T-cell (primary cell): ENCODE data around the gene PDE6A. TPM values are rescaled to one million over a fixed set of nuclear protein-coding genes. Genes with fewer than 3 reads are reported as not detected.

ENCODE experiments used
- ATAC-seq, 4 experiments: fragments of 200-7000 bp in 3 of 4; fragments of 150-1000 bp in 1 of 4; cut with Tn5 transposase; replicated peaks in 1 of 4; 1 replicate in 3 of 4; 2 replicates in 1 of 4; pipeline ENCODE4 v1.10.0; 2021; ENCODE audit warnings: moderate library complexity in 3 of 4, mild to moderate bottlenecking in 2 of 4, moderate number of reproducible peaks in 1 of 4
- CTCF ChIA-PET, 2 donors: fragments of 300-600 bp; sonication (Branson Sonifier 250); formaldehyde crosslinking; loops; one replicate each; lab custom pipeline; 2022; ENCODE audit warnings: antibody characterized with exemption in 2 of 2; lab: Charles Lee
- POLR2A ChIA-PET, 2 donors: fragments of 300-600 bp; sonication (Branson Sonifier 250); formaldehyde crosslinking; loops; one replicate each; lab custom pipeline; 2022; ENCODE audit warnings: antibody characterized with exemption in 2 of 2; lab: Charles Lee
- DNase-seq, 35 experiments: peaks; one replicate each; pipeline versions ENCODE4 v3.0.0 to v3.0.0-alpha.2; 2013 to 2023
- H3K27ac ChIP-seq: one replicate; pipeline ENCODE4 v1.5.1; 2013; ENCODE audit warnings: low read length
- H3K27me3 ChIP-seq, 2 experiments: replicated peaks in 1 of 2; 1 replicate in 1 of 2; 2 replicates in 1 of 2; pipeline versions ENCODE4 v1.6.1 to v1.7.0; 2013; ENCODE audit warnings: low read length in 1 of 2, mixed read lengths in 1 of 2; ENCODE audit not compliant: control insufficient read depth in 2 of 2, insufficient read depth in 2 of 2; ENCODE audit errors: extremely low read depth in 1 of 2
- H3K36me3 ChIP-seq, 2 donors: 1 replicate in 1 of 2; 2 replicates in 1 of 2; pipeline versions ENCODE4 v1.6.1 to v1.7.0; 2013; ENCODE audit warnings: low read length in 1 of 2; ENCODE audit not compliant: control insufficient read depth in 2 of 2, insufficient read depth in 1 of 2; ENCODE audit errors: extremely low read depth in 1 of 2
- H3K4me1 ChIP-seq, 2 experiments: 1 replicate in 1 of 2; 2 replicates in 1 of 2; pipeline versions ENCODE4 v1.6.1 to v1.7.0; 2013; ENCODE audit warnings: low read length in 2 of 2, mixed read lengths in 1 of 2; ENCODE audit not compliant: insufficient read depth in 2 of 2, control insufficient read depth in 1 of 2; ENCODE audit errors: extremely low read depth in 1 of 2
- H3K4me3 ChIP-seq, 2 donors: 1 replicate in 1 of 2; 2 replicates in 1 of 2; pipeline versions ENCODE4 v1.5.1 to v1.7.0; 2013; ENCODE audit warnings: mild to moderate bottlenecking in 2 of 2, low read length in 1 of 2, moderate library complexity in 1 of 2; ENCODE audit not compliant: control insufficient read depth in 1 of 2; ENCODE audit errors: extremely low read depth in 1 of 2
- H3K9me3 ChIP-seq: 2 replicates; pipeline ENCODE4 v1.7.0; 2013
- H3K27ac Mint-ChIP-seq, 2 donors: one replicate each; pipeline ENCODE4 v1.8.0; 2020 to 2021; ENCODE audit warnings: mild to moderate bottlenecking in 2 of 2, mixed read lengths in 2 of 2
- H3K27me3 Mint-ChIP-seq, 2 donors: one replicate each; pipeline ENCODE4 v1.8.0; 2021 to 2022; ENCODE audit warnings: mixed read lengths in 2 of 2
- H3K36me3 Mint-ChIP-seq: one replicate; pipeline ENCODE4 v1.8.0; 2021; ENCODE audit warnings: mixed read lengths
- H3K4me1 Mint-ChIP-seq, 3 donors: one replicate each; pipeline ENCODE4 v1.8.0; 2020 to 2022; ENCODE audit warnings: mixed read lengths in 3 of 3, mild to moderate bottlenecking in 1 of 3
- H3K4me3 Mint-ChIP-seq, 3 donors: one replicate each; pipeline ENCODE4 v1.8.0; 2020 to 2022; ENCODE audit warnings: mild to moderate bottlenecking in 3 of 3, mixed read lengths in 3 of 3, moderate library complexity in 3 of 3
- H3K9me3 Mint-ChIP-seq, 3 donors: one replicate each; pipeline ENCODE4 v1.8.0; 2020 to 2022; ENCODE audit warnings: mixed read lengths in 3 of 3
- WGBS: methylation state at CpG from one replicate; pipeline ENCODE4 v1.1.5; 2013; ENCODE audit warnings: missing lambda C conversion rate; ENCODE audit not compliant: insufficient coverage; 5-methylcytosine and 5-hydroxymethylcytosine counted together
- total RNA-seq, 35 experiments: library from RNA in 6 of 35; stranded (reverse) in 6 of 35; fragments of 120-200 nt in 1 of 35; gene quantifications; one replicate each; pipeline versions ENCODE4 v1.2.1 to v1.2.4 and lab custom pipeline; 2013 to 2026

Gene PDE6A
- total RNA-seq, 5 donors from 2014 or later (not counting 1 experiment from before 2014, with no cell fraction given): not detected

- DNase-seq (no peak), ATAC-seq (no peak)
- H3K9me3 Mint-ChIP-seq: no peaks in the 10 kb centered on the region
- no peaks in the 10 kb centered on the region for H3K27me3 ChIP-seq
- peaks cover 21% of the 10 kb centered on the region for H3K36me3 Mint-ChIP-seq
- no peak overlapping the region for H3K27ac ChIP-seq
- no peak overlapping the region for H3K4me3 Mint-ChIP-seq
- no peak overlapping the region for H3K27ac Mint-ChIP-seq
- no CpG with 5 or more reads among the region's 5 CpGs for WGBS
- POLR2A ChIA-PET: no interaction called here
- H3K9me3 ChIP-seq: no peaks in the 10 kb centered on the region
- no peaks in the 10 kb centered on the region for H3K4me1 ChIP-seq
- H3K4me3 ChIP-seq: no peak overlapping the region
- H3K36me3 ChIP-seq: peaks cover 7 to 12% of the 10 kb centered on the region in 2 donors
- CTCF ChIA-PET: interaction anchor here (0.6 to 1.5 kb wide), 5 partner anchors 8 to 197 kb away, joined by 3 to 8 read pairs (median 3); no protein-coding TSS in a partner anchor
- no peaks in the 10 kb centered on the region for H3K27me3 Mint-ChIP-seq
- no peaks in the 10 kb centered on the region for H3K4me1 Mint-ChIP-seq
These were observed 114.0 kb downstream of the PDE6A start for GRCh38 chr5:149830579-149830978.

- H3K4me3 ChIP-seq: no peak overlapping the region
- no peak for ATAC-seq
- no peak overlapping the region for H3K27ac Mint-ChIP-seq
- ChIA-PET POLR2A (no interaction called here), CTCF (interaction anchor here (0.6 to 1.7 kb wide), 12 partner anchors 10 to 294 kb away, joined by 3 to 8 read pairs (median 4); no protein-coding TSS in a partner anchor)
- no peaks in the 10 kb centered on the region for H3K9me3 Mint-ChIP-seq
- H3K27ac ChIP-seq: no peak overlapping the region
- H3K27me3 ChIP-seq: no peaks in the 10 kb centered on the region
- no peak overlapping the region for H3K4me3 Mint-ChIP-seq
- H3K4me1 Mint-ChIP-seq: no peaks in the 10 kb centered on the region
- H3K4me1 ChIP-seq: no peaks in the 10 kb centered on the region
- H3K36me3 ChIP-seq: peaks cover 7 to 12% of the 10 kb centered on the region in 2 donors
- peaks cover 15% of the 10 kb centered on the region for H3K36me3 Mint-ChIP-seq
- peak in 1 of 35 experiments; percentile 9 for DNase-seq
- no CpG with 5 or more reads among the region's 3 CpGs for WGBS
- H3K27me3 Mint-ChIP-seq: no peaks in the 10 kb centered on the region
- H3K9me3 ChIP-seq: no peaks in the 10 kb centered on the region
These were observed 114.6 kb downstream of the PDE6A start for GRCh38 chr5:149829954-149830353.

GRCh38 chr5:149828161-149829011 is 116.2 kb downstream of the PDE6A start:
- H3K4me3 Mint-ChIP-seq: no peak overlapping the region
- H3K27me3 ChIP-seq: no peaks in the 10 kb centered on the region
- no peaks in the 10 kb centered on the region for H3K9me3 Mint-ChIP-seq
- WGBS: 31% methylated on average over 6 of the region's 11 CpGs
- ChIA-PET POLR2A (no interaction called here), CTCF (interaction anchor here (0.6 to 2.1 kb wide), 18 partner anchors 11 to 540 kb away, joined by 3 to 37 read pairs (median 3); no protein-coding TSS in a partner anchor)
- no peaks in the 10 kb centered on the region for H3K4me1 ChIP-seq
- no peaks in the 10 kb centered on the region for H3K4me1 Mint-ChIP-seq
- peaks cover 7% of the 10 kb centered on the region for H3K36me3 Mint-ChIP-seq
- no peak overlapping the region for H3K27ac Mint-ChIP-seq
- no peak overlapping the region for H3K4me3 ChIP-seq
- ATAC-seq (peak; percentile 66 to 78 (median 74)), DNase-seq (peak; percentile 37 to 89 (median 74))
- no peak overlapping the region for H3K27ac ChIP-seq
- H3K27me3 Mint-ChIP-seq: no peaks in the 10 kb centered on the region
- H3K36me3 ChIP-seq: peaks cover 5 to 11% of the 10 kb centered on the region in 2 donors
- H3K9me3 ChIP-seq: no peaks in the 10 kb centered on the region

GRCh38 chr5:149827546-149827945 is 117.0 kb downstream of the PDE6A start:
- ChIA-PET POLR2A (interaction anchor here in 1 of 2 donors (0.5 kb wide), 1 partner anchor 84 kb away, joined by 3 read pairs; no protein-coding TSS in a partner anchor), CTCF (interaction anchor here (0.5 to 2.1 kb wide), 8 partner anchors 11 to 266 kb away, joined by 3 to 9 read pairs (median 4); no protein-coding TSS in a partner anchor)
- peak overlapping the region in 1 of 2 donors; percentile 34 for H3K27ac Mint-ChIP-seq
- DNase-seq (no peak), ATAC-seq (no peak)
- H3K4me1 ChIP-seq: no peaks in the 10 kb centered on the region
- no peak overlapping the region for H3K27ac ChIP-seq
- peaks cover 7% of the 10 kb centered on the region for H3K36me3 Mint-ChIP-seq
- no peaks in the 10 kb centered on the region for H3K4me1 Mint-ChIP-seq
- no peaks in the 10 kb centered on the region for H3K27me3 Mint-ChIP-seq
- WGBS: 91% methylated on average over 5 of the region's 5 CpGs
- H3K9me3 ChIP-seq: no peaks in the 10 kb centered on the region
- no peak overlapping the region for H3K4me3 ChIP-seq
- H3K9me3 Mint-ChIP-seq: no peaks in the 10 kb centered on the region
- no peaks in the 10 kb centered on the region for H3K27me3 ChIP-seq
- no peak overlapping the region for H3K4me3 Mint-ChIP-seq
- peaks cover 3 to 8% of the 10 kb centered on the region in 2 donors for H3K36me3 ChIP-seq

- H3K9me3 ChIP-seq: no peaks in the 10 kb centered on the region
- Mint-ChIP-seq H3K4me1 (no peaks in the 10 kb centered on the region), H3K4me3 (no peak overlapping the region), H3K36me3 (peaks cover 7% of the 10 kb centered on the region), H3K27me3 (no peaks in the 10 kb centered on the region), H3K9me3 (no peaks in the 10 kb centered on the region), H3K27ac (no peak overlapping the region)
- H3K27ac ChIP-seq: no peak overlapping the region
- DNase-seq (no peak), ATAC-seq (no peak)
- 93% methylated on average over 3 of the region's 5 CpGs for WGBS
- H3K4me1 ChIP-seq: no peaks in the 10 kb centered on the region
- H3K36me3 ChIP-seq: peaks cover 3 to 8% of the 10 kb centered on the region in 2 donors
- H3K27me3 ChIP-seq: no peaks in the 10 kb centered on the region
- CTCF ChIA-PET: interaction anchor here (0.5 to 1.4 kb wide), 7 partner anchors 11 to 266 kb away, joined by 3 to 7 read pairs (median 4); no protein-coding TSS in a partner anchor
- POLR2A ChIA-PET: interaction anchor here in 1 of 2 donors (0.5 kb wide), 1 partner anchor 84 kb away, joined by 3 read pairs; no protein-coding TSS in a partner anchor
- no peak overlapping the region for H3K4me3 ChIP-seq
These were observed 117.5 kb downstream of the PDE6A start for GRCh38 chr5:149827086-149827485.

- no peak overlapping the region for H3K27ac ChIP-seq
- no peaks in the 10 kb centered on the region for H3K4me1 Mint-ChIP-seq
- no peaks in the 10 kb centered on the region for H3K9me3 Mint-ChIP-seq
- ATAC-seq (no peak), DNase-seq (no peak)
- H3K27me3 Mint-ChIP-seq: no peaks in the 10 kb centered on the region
- H3K9me3 ChIP-seq: no peaks in the 10 kb centered on the region
- H3K4me1 ChIP-seq: no peaks in the 10 kb centered on the region
- CTCF ChIA-PET: interaction anchor here (0.6 to 1.4 kb wide), 5 partner anchors 10 to 229 kb away, joined by 3 to 4 read pairs (median 4); no protein-coding TSS in a partner anchor
- H3K27me3 ChIP-seq: no peaks in the 10 kb centered on the region
- POLR2A ChIA-PET: no interaction called here
- H3K36me3 ChIP-seq: peaks cover 3 to 8% of the 10 kb centered on the region in 2 donors
- H3K27ac Mint-ChIP-seq: no peak overlapping the region
- H3K4me3 ChIP-seq: no peak overlapping the region
- H3K36me3 Mint-ChIP-seq: peaks cover 7% of the 10 kb centered on the region
- WGBS: 86% methylated on average over 8 of the region's 9 CpGs
- no peak overlapping the region for H3K4me3 Mint-ChIP-seq
These were observed 118.0 kb downstream of the PDE6A start for GRCh38 chr5:149826574-149826973.
